Stimulated activated CD4-positive, alpha-beta T cell treated with anti-CD3 and anti-CD28 coated beads, Interleukin-1b, Interleukin-23, amount 100 ng/mL, for 4 hours (primary cell): ENCODE data around the gene PRDM5.

Experiments used
- DNase-seq, 2 donors: peaks; one replicate each; pipeline ENCODE4 v3.0.0-alpha.2; 2020; ENCODE audit warnings: low read depth in 2 of 2

PRDM5 gene

GRCh38 chr4:120821029-120821428 lies 101.5 kb downstream of the PRDM5 start:
- DNase-seq: no peak

DNA sequence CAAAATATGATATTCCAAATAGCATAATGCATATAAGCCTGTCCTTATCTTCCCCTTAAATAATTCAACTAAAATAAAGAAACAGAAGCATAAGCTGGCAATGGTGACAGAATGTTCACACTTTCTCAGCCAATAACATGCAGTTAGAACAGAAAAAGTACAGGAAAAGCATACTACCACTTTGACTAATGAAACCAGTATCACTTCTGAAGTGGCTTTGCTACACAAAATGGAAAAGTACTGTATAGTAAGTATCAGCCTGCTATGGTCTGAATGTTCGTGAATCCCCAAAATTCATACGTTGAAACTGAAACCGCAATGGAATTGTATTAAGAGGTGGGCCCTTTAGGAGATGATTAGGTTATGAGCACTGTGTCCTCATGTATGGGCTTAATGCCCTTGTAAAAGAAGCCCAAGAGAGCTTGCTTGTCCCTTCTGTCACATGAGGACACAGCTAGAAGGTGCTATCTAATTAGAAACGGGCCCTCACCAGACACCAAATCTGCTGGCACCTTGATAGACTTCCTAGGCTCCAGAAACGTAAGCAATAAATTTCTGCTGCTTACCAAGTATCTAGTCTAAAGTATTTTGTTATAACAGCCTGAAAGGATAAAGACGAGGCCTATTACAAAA lies 102.6 kb downstream of the PRDM5 start:
- DNase-seq: no peak

- no peak for DNase-seq
These were observed 106.1 kb downstream of the PRDM5 start for GRCh38 chr4:120816296-120816965.

DNA sequence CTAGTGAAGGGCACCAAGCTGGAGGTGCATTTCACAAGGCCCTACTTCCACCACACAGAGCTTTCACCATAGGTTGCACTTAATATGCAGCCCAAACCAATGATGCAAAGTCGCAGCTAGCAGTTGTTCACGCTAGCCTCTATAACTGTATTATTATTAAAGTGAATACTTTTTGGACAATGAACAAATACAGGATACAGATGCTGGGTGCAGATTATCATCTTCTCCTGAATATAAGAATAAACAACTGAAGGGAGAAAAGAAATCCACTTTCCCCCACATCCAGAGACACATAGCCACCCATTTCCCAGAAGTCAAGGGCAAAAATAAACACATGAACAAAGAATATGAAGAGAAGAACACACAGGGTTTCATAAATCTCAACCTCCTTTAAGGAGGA lies 107.2 kb downstream of the PRDM5 start:
- DNase-seq: no peak

DNA sequence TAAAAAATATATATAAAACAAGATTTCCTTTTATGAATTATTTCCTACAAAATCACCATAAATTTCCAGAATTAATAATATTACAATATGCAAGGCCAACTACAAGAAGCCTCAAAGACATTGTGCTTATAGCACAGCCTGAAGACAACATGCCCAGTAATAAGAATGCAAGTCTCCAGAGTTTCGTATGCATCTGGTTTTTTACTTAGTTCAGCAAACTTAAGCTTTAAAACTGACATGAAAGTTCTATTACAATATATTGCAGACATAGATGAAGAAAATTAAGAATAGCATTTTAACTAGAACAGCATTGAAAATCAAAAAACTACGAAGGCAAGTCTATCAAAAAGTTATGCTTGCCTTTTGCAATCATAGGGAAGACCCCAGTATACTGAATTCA lies 107.6 kb downstream of the PRDM5 start:
- DNase-seq: no peak

GRCh38 chr4:120812216-120812615 lies 110.3 kb downstream of the PRDM5 start:
- DNase-seq: no peak

- no peak for DNase-seq
These were observed 113.0 kb downstream of the PRDM5 start for GRCh38 chr4:120809518-120809917.

DNA sequence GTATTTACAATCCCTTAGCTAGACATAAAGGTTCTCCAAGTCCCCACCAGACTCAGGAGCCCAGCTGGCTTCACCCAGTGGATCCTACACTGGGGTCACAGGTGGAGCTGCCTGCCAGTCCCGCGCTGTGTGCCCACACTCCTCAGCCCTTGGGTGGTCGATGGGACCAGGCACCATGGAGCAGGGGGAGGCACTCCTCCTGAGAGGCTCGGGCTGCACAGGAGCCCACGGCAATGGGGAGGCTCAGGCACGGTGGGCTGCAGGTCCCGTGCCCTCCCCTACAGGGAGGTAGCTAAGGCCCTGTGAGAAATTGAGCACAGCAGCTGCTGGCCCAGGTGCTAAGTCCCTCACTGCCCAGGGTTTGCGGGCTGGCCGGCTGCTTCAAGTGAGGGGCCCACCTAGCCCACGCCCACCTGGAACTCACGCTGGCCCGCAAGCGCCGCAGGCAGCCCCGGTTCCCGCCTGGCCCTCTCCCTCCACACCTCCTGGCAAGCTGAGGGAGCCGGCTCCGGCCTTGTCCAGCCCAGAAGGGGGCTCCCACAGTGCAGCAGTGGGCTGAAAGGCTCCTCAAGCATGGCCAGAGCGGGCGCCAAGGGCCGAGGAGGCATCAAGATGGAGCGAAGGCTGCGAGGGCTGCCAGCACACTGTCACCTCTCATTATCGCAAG lies 113.9 kb downstream of the PRDM5 start:
- DNase-seq: no peak

- DNase-seq: no peak
These were observed 121.3 kb downstream of the PRDM5 start for GRCh38 chr4:120801137-120801758.

DNA sequence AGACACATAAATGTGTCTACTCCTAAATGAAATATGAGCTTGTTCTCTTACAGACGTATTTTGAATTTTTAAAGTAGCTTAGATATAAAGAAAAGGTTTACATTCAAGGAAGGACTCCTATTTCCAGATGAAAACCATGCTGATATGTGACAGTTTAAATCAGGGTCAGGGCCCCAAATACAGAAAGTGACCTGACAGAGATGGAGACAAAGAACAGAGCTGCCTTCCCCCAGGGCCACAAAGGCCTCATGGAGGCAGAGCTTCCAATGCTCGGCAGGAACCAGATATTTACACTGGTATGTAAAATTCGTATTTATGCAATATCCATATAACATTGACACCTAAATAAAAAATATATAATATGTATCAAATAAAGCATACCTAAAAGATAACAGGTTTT lies 124.0 kb downstream of the PRDM5 start:
- DNase-seq: no peak

DNA sequence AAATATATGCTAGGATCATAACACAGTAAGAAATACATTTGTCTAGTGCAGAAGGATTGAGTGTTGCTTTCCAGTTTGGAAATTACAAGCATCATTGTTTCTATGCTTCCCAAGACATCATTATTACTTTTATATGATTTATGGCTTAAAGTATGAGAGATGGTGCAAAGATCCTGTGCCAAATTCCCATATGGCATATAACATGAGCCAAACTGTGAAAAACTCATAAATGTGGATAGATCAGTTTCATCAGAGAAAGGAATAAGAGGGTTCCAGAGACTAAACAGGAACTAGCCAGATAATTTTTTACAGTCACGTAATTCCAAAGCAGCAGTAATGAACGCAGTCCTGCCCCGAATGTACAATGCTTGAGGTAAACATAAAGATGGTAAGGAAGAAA lies 126.3 kb downstream of the PRDM5 start:
- DNase-seq: no peak

DNA sequence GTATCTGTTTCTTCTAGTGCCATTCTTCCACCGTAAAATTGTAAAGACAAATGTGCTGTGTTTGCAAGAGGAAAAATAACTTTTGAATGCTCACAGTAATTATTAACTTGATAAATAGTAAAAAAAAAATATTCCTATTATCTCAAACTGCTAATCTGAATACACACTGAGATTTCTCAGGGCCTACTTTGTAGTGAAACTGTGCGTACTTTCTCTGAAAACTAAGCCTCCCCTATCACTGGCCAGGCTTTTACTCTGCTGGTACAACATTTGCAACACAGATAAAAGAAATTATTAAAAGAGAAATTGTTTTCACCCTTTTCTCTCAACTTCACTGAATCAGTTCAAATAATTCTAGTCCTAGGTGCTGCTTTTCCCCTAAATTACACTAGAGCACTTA lies 137.3 kb downstream of the PRDM5 start:
- no peak for DNase-seq

- no peak for DNase-seq
These were observed 145.1 kb downstream of the PRDM5 start for GRCh38 chr4:120777459-120777858.

DNA sequence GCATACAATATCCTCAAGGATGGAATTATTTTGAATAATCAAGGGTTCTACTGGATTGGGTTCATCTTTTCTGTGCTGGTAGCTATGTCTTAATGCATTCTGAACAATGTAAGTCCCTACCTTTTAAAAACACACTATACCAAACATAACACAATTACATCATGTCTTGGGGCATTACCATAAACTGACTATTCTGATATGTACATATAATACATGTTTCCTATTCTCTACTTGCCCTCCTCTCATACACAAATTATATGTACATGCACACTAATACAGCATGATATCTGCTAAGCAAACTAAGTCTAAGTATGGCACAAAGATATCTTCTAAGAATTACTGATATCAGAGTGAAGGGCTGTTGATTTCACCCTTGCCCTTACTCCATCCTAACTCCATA lies 147.1 kb downstream of the PRDM5 start:
- no peak for DNase-seq

DNA sequence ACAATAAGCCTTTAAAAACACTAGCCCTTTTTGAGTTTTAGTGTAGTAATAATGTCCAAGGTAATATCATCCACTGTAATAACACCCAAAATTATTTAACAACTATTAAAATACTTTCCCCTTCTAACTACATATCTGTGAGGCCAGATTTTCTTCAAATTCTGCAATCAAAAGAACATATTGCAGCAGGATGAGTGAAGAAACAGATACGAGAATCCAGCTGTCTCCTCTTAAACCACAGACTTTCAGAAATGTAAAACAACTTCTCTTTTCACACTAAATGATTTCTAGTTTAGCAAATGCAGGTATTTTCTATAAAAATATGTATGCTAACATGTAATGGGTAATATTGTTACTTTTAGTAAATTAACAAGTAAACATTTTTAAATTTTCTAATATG lies 148.9 kb downstream of the PRDM5 start:
- DNase-seq: no peak

DNA sequence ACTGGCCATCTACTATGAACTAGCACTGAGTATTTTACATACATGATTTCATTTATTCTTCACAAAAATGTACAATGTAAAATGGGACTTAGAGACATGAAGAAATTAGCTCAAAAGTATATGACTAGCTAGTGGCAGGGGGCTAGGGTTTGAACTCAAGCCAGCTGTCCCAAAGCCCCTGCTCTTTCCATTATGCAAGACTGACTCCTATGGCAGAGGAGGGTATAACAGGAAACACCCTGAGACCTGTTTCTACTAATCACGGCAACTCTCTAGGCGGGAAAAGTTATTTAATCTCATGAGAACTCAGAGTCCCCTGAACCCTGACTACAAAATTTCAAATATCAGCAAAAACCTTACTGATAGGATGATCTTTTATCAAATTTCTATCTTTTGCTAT lies 150.6 kb downstream of the PRDM5 start:
- no peak for DNase-seq

DNA sequence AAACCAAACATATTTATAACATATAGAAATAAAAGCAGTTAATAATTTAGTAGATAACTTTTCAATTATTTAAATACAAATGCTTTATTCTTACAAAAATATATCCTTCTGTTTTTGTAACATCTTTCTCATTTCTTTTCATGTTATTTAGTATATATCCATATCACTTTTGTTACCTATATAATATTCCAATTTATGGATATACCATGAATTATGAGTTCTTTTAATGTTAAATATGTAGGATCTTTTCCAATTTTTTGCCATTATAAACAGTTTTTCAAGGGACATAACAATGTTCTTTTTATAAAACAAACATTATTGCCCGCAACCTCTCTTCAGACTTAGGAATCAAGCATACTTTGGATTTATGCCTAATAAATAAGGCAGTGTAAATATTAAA lies 151.6 kb downstream of the PRDM5 start:
- no peak for DNase-seq

GRCh38 chr4:120769227-120769626 lies 153.3 kb downstream of the PRDM5 start:
- no peak for DNase-seq

GRCh38 chr4:120765260-120765680 lies 157.3 kb downstream of the PRDM5 start:
- DNase-seq: no peak

- DNase-seq: no peak
These were observed 158.9 kb downstream of the PRDM5 start for GRCh38 chr4:120763650-120764049.

DNA sequence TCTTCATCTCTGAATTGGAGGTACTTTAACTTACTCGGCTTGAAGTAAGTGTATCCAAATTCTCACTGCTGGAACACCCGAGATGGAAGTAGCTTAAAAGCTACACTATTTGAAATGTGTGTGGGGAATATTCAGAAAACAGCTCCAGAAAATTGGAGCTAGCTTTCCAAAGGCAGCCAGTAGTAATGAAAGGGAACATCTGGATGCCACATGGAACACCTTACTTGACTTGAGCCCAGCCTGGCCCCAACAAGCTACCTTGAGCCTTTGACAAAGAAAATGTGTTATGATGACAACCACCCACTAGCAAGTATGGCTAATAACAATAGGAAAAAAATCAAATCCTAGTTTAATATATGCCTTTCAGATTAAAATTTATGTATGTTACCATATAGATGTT lies 161.5 kb downstream of the PRDM5 start:
- DNase-seq: no peak

GRCh38 chr4:120760047-120760446 lies 162.5 kb downstream of the PRDM5 start:
- no peak for DNase-seq

DNA sequence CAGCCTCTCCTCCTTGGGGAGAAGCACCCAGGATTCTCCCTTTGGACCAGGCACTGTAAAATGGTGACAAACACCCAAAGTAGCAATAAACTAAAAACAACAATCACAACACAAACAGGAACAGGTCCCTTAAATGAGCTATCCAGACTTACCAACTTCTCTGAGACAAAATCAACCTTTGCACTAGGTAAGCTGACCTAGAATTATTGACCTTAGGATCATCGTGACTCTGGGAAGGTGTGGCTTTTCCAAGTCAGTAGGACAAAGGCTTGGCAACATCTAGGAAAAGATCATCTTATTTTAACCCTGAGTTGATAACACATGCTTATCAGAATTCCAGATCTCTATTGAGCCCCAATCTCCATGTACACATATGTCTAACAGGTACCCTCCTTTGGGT lies 166.7 kb downstream of the PRDM5 start:
- no peak for DNase-seq
